Measurements from ENCODE around the gene SRPRA. TPM values are rescaled to one million over a fixed set of nuclear protein-coding genes. Genes with fewer than 3 reads are reported as not detected.

The SRPRA gene
- total RNA-seq, 1 experiment from 2014 or later, result 57.1 TPM

GRCh38 chr11:126281666-126282175 is 13.0 kb upstream of the SRPRA start:
- Histone ChIP-seq H4K20me1 (ENCODE audit: insufficient read depth) (no peaks in the 10 kb centered on the region), H3K36me3 (ENCODE audit: low read depth) (no peaks in the 10 kb centered on the region), H3K79me2 (ENCODE audit: low read depth) (peaks cover 14% of the 10 kb centered on the region), H2AFZ (no peak overlapping the region), H3K9me2 (ENCODE audit: insufficient read depth) (no peaks in the 10 kb centered on the region), H3K4me2 (peak overlapping the region; percentile 90), H3F3A (ENCODE audit: insufficient read depth, low read depth) (peaks cover 15% of the 10 kb centered on the region; the same call in 1 of the 2 replicates), H3K27me3 (ENCODE audit: insufficient read depth, low read depth) (no peaks in the 10 kb centered on the region), H3K9me3 (ENCODE audit: insufficient read depth, low read depth) (no peaks in the 10 kb centered on the region), H3K4me1 (replicated peaks; ENCODE audit: insufficient read depth) (peaks cover 23% of the 10 kb centered on the region), H3K4me3 (no peak overlapping the region), H3K27ac (no peak overlapping the region)
- TF ChIP-seq EZH2 (IDR thresholded peaks at IDR 0.05; ENCODE audit: low read depth), result no peak
- TF ChIP-seq, protein P1, sequence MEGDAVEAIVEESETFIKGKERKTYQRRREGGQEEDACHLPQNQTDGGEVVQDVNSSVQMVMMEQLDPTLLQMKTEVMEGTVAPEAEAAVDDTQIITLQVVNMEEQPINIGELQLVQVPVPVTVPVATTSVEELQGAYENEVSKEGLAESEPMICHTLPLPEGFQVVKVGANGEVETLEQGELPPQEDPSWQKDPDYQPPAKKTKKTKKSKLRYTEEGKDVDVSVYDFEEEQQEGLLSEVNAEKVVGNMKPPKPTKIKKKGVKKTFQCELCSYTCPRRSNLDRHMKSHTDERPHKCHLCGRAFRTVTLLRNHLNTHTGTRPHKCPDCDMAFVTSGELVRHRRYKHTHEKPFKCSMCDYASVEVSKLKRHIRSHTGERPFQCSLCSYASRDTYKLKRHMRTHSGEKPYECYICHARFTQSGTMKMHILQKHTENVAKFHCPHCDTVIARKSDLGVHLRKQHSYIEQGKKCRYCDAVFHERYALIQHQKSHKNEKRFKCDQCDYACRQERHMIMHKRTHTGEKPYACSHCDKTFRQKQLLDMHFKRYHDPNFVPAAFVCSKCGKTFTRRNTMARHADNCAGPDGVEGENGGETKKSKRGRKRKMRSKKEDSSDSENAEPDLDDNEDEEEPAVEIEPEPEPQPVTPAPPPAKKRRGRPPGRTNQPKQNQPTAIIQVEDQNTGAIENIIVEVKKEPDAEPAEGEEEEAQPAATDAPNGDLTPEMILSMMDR (conservative IDR thresholded peaks at IDR 0.05), result no peak
- no TSS peak for BruUV-seq (replicated peaks)
- no peak for DNase-seq
- CTCF ChIA-PET, result no interaction called here
- intact Hi-C loops (cut with micrococcal nuclease; ENCODE audit: unreplicated experiment), result no loop called here
- POLR2A ChIA-PET (ENCODE audit: unreplicated experiment), result no interaction called here

DNA sequence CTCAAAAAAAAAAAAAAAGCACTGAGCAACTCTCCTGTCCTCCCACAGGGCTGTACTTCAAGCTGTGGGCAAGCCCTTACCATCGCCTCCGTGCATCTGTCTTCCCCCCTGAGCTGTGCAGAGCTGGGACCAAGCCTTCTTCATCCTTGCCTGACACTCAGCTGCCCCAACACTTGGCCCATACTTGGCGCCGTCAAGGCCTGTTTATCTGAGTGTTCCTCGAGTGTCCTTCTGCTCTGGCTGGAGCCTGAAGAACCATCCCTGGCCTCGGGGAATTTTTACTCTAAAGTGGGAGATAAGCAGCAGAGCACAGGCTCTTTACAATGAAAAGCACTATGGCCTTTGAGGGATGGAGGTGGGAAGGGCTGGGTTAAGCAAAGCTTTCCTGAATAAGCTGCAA is 12.6 kb upstream of the SRPRA start:
- Histone ChIP-seq H3K27me3 (ENCODE audit: insufficient read depth, low read depth) (no peaks in the 10 kb centered on the region), H3K9me2 (ENCODE audit: insufficient read depth) (no peaks in the 10 kb centered on the region), H3K4me3 (no peak overlapping the region), H3K9me3 (ENCODE audit: insufficient read depth, low read depth) (no peaks in the 10 kb centered on the region), H3K36me3 (ENCODE audit: low read depth) (no peaks in the 10 kb centered on the region), H3K4me1 (replicated peaks; ENCODE audit: insufficient read depth) (peaks cover 23% of the 10 kb centered on the region), H3K79me2 (ENCODE audit: low read depth) (peaks cover 14% of the 10 kb centered on the region), H3K4me2 (no peak overlapping the region), H4K20me1 (ENCODE audit: insufficient read depth) (no peaks in the 10 kb centered on the region), H3K27ac (no peak overlapping the region), H3F3A (ENCODE audit: insufficient read depth, low read depth) (peaks cover 15% of the 10 kb centered on the region; the same call in 1 of the 2 replicates), H2AFZ (no peak overlapping the region)
- peak in 1 of 2 experiments; percentile 23 for DNase-seq
- CTCF ChIA-PET, result no interaction called here
- no TSS peak for BruUV-seq (replicated peaks)
- TF ChIP-seq, protein P1 (conservative IDR thresholded peaks at IDR 0.05), result no peak
- POLR2A ChIA-PET (ENCODE audit: unreplicated experiment), result no interaction called here
- intact Hi-C loops (cut with micrococcal nuclease; ENCODE audit: unreplicated experiment), result no loop called here

GRCh38 chr11:126280595-126280994 is 11.9 kb upstream of the SRPRA start:
- BruUV-seq (replicated peaks), result no TSS peak
- ChIA-PET POLR2A (ENCODE audit: unreplicated experiment) (no interaction called here), CTCF (no interaction called here)
- Histone ChIP-seq H3K27me3 (ENCODE audit: insufficient read depth, low read depth) (no peaks in the 10 kb centered on the region), H3K4me3 (no peak overlapping the region), H2AFZ (no peak overlapping the region), H3K79me2 (ENCODE audit: low read depth) (peaks cover 14% of the 10 kb centered on the region), H3F3A (ENCODE audit: insufficient read depth, low read depth) (peaks cover 15% of the 10 kb centered on the region; the same call in 1 of the 2 replicates), H4K20me1 (ENCODE audit: insufficient read depth) (no peaks in the 10 kb centered on the region), H3K27ac (no peak overlapping the region), H3K9me3 (ENCODE audit: insufficient read depth, low read depth) (no peaks in the 10 kb centered on the region), H3K9me2 (ENCODE audit: insufficient read depth) (no peaks in the 10 kb centered on the region), H3K4me2 (no peak overlapping the region), H3K36me3 (ENCODE audit: low read depth) (0 out of 2 replicates have a peak, but pooled peaks cover 3% of the 10 kb centered on the region), H3K4me1 (replicated peaks; ENCODE audit: insufficient read depth) (peaks cover 23% of the 10 kb centered on the region)
- DNase-seq, result peak in 1 of 2 experiments; percentile 21
- TF ChIP-seq, protein P1 (conservative IDR thresholded peaks at IDR 0.05), result no peak
- TF ChIP-seq EZH2 (IDR thresholded peaks at IDR 0.05; ENCODE audit: low read depth), result no peak
- intact Hi-C loops (cut with micrococcal nuclease; ENCODE audit: unreplicated experiment), result no loop called here

Data from PC-9 (cell line).